SHP77 (cell line): Measurements from ENCODE around the gene CCER1.

Experiments
- DNase-seq, 2 experiments: peaks; one replicate each; lab custom pipeline; 2025; lab: John Stamatoyannopoulos, UW

Gene CCER1

DNA sequence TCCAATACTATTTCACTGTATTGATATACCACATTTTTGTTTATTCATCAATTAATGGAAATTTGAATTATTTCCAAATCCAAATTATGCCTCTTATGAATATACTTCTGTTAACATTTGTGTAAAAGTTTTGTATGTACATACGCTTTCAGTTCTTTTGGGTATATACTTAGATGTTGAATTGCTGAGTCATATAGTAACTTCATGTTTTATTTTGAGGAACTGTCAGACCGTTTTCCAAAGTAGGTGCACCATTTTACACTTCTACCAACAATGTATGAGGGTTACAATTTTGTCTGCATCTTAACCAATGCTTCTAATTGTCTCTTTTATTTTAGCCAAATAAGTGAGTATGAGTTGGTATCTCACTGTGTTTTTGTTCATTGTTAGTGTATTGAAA lies 10.2 kb upstream of the CCER1 start:
- no peak for DNase-seq

DNA sequence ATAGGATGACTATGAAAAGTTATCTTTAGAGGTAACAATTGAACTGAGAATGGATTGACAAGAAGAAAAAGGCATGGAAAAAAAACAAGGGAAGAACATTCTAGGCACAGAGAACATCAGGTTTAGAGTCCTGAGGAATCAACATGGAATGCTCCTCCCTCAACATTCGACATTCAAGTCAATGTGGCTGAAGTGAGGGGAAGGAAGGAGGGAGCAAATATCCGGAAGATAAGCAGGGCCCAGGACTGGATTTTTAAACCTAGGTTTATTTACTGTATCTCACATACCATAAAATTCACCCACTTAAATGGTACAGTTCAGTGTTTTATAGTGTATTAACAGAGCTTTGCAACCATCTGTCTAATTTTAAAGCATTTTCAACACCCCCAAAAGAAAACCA lies 9.6 kb upstream of the CCER1 start:
- no peak for DNase-seq

DNA sequence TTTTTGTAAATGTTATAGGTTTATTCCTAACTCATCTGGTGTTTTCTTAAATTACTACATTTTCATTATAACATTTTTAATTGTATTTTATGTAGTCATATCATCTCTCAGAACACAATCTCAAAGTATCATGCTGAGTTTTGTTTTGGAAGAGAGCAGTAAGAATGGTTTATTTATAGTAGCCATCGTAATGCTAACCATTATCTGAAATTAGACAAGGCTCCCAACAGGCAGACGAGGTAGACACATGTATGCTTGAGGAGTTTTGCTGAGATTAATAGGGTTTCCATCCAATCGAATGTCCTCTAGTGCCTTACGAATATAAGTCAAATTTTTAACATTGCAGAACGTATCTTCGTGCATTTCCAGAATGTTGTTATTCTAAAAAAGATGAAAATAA lies 9.0 kb upstream of the CCER1 start:
- DNase-seq, result no peak

- no peak for DNase-seq
Measured at GRCh38 chr12:90961154-90961553, 6.2 kb upstream of the CCER1 start.

DNA sequence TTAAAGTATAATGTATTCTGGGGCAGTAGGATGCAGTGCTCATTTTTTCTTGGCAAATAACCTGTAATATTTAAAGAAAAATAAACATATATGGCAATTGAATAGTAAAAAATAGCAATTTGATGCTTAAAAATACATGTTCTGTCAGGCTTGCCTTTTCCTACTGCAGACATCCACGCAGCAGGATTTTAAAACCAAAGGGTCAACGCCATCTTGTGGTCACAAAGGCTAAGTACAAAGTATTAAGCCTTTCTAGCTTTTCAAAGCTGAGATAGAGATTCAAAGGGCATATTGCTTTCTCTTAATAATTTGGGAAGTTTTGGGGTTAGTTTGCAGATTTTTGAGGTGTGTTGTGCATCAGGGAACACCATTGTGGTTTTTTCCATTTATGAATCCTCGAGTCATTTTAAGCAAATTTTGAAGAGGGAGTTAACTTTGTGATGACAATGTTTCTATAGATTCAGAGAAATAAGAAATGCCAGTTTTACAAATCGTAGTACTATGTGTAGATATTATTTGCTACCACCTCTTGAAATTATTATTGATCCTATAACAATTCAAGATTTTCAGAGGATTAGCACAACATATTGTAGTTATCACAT lies 4.7 kb upstream of the CCER1 start:
- peak; percentile 7 to 50 for DNase-seq

- DNase-seq, result no peak
Measured at GRCh38 chr12:90959032-90959431, 4.1 kb upstream of the CCER1 start.

DNA sequence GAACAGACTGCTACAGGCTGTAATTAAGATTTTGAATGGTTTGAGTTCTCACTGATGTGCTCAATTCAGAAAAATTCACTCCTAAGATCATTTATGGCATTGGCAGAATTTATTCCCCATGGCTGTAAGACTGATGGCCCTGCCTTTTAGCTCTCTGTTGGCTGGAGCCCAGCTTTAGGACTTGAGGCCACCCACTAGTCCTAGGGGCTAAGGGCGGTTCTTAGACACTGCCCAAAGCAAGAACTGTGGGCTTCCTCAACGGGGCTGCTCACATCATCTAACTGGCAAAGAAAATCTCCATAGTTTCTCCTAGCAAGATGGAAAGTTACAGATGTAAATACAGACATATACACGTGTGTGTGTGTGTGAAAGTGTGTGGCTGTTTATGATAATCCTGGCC lies 3.4 kb upstream of the CCER1 start:
- DNase-seq, result no peak

DNA sequence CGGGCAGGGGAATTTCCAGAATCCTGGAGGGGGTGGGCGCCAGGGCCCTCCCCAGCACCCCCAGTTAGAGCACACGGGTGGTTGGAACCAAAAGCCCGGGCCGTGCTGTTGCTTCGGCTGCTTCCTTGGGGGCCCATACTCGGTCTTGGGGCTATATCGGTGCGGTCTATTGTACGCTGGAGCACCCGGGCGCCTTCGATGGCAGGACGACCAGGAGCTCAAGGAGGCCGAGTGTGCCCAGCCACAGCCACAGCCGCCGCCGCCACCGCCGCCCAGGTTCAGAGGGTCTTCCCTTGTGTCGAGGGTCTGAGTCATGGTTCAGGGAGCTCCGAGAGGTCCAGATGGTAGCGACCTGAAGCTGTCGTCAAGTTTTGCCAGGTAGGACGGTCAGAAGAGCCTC lies 548 bp downstream of the CCER1 start:
- DNase-seq, result no peak

DNA sequence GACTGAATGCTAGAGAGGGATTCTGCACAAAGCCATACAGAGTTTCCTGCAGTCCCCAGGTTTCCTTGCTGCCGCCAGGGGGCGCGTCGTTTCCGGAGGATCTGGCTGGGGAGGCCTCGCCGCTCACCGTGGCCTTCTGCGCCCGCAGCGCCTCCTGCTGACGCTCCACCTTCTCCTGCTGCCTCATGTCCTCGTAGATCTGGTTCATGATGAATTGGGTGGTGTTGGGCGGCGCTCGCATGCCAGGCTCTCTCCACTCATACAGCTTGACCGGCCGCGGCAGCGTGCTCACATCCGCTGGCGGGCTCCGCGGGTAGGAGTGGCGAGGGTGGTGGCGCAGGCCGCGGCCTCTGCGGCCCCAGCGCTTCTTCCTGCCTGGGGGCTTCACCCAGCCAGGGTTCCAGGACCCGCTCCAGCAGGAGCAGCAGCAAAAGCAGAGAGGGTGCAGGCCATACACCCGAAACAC lies 987 bp downstream of the CCER1 start:
- DNase-seq, result no peak

DNA sequence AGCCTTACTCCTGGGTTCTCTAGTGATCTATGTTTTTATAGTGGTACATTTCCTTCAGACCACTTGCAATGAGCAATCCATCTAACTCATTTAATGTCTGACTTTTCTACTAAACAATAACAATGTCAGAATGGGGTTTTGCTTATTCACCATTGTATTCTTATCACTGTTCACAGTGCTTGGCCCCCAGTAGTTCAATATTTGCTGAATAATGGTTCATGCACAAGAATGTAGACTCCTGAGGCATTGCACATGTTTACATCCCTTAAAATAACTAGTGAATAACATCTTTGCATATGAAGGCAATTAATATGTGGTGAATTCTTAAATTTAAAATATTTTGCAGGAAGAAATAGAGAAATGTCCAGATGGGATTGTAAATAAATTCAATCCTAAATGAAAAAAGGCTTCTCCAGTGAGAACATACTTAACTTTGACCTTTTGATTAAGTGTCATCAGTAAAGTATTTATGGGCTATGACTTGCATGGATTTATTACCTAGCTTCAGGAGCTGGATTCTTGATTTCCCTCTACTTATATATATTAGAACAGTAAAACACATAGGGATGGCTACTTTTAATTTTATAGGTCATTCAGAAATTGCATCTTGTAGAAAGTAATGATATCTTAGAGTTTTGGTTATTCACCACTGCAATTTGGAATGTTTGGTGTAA lies 3.4 kb downstream of the CCER1 start:
- no peak for DNase-seq

GRCh38 chr12:90947869-90948268 lies 7.1 kb downstream of the CCER1 start:
- no peak for DNase-seq

GRCh38 chr12:90945070-90945649 lies 9.8 kb downstream of the CCER1 start:
- DNase-seq, result peak; percentile 9 to 56

GRCh38 chr12:90943255-90943654 lies 11.7 kb downstream of the CCER1 start:
- no peak for DNase-seq

- peak; percentile 28 to 67 for DNase-seq
Measured at GRCh38 chr12:90940872-90941499, 14.0 kb downstream of the CCER1 start.

DNA sequence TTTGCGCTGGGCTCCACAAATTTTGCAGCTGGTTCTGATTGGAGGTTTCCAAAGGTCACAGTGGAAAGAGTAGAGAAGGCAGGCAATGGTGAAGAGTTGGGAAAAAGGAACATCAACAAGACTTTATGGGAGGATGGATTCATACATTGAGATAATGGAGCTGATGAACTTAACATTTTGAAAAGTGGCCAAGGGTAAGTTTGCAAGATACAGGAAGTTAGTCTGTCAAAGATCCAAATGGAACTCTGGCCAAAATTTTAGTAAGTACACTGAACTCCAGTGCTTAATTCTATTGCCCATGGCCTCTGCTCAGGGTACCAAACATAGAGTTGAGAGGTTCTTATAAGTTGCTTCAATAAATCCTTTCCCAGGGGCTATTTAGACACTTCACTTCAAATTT lies 15.6 kb downstream of the CCER1 start:
- DNase-seq, result no peak

GRCh38 chr12:90938451-90938850 lies 16.5 kb downstream of the CCER1 start:
- DNase-seq, result no peak

DNA sequence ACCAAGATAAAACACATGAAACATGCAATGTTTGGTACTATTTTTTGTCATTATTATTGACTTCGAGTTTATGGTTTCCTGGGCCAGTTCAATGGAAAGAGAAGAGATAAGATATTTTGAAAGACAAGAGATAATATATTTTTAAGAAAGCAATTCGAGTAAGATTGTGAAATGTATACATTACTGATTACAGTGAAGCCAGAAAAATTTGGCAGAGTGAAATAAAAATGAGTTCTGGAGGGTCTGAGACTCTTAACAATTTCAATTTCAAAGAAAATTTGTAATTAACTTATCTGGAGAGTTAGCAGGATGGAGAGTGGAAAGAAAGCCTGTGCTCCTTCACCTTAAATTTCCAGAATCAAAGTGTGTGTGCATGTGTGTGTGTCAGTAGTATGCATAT lies 17.3 kb downstream of the CCER1 start:
- no peak for DNase-seq

GRCh38 chr12:90936230-90937005 lies 18.6 kb downstream of the CCER1 start:
- DNase-seq, result no peak

GRCh38 chr12:90925562-90925961 lies 29.4 kb downstream of the CCER1 start:
- no peak for DNase-seq

- no peak for DNase-seq
Measured at GRCh38 chr12:90924406-90924805, 30.6 kb downstream of the CCER1 start.

DNA sequence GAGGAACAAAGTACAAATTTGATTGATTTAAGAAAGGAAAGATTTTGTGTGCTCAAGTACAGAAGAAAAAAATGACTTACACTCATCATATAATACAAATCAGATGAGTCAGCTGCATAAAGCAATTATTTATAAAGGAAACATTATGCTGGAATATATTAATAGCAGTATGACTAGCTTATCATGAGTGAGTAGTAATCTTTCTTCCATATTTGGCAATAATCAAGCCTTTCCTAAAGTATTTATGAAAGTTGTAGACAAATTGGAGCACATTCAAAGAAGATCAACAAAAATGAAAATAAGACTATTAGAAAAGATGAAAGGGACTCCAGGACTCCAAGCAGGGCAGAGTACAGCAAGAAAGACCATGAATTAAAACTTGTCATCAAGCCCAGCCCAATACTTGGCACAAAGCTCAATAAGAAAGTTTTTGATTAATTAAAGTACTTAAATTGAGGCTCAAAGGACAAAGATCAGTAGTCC lies 32.8 kb downstream of the CCER1 start:
- no peak for DNase-seq

- DNase-seq, result no peak
Measured at GRCh38 chr12:90921536-90921935, 33.4 kb downstream of the CCER1 start.
